Hepatocyte (in vitro differentiated cells): ENCODE results near the gene AGRP. TPM values are rescaled to one million over a fixed set of nuclear protein-coding genes. Genes with fewer than 3 reads are reported as not detected.

Source experiments
- DNase-seq: peaks from one replicate; pipeline ENCODE4 v3.0.0-alpha.2; 2016; ENCODE audit warnings: low spot score
- H2AFZ ChIP-seq: fragments of 200-600 bp; sonication (generic); 2 replicates; pipeline ENCODE4 v1.6.0; 2016; ENCODE audit warnings: antibody characterized with exemption, mild to moderate bottlenecking
- H3K27ac ChIP-seq: fragments of 200-600 bp; sonication (generic); 2 replicates; pipeline ENCODE4 v1.5.1; 2016; ENCODE audit warnings: mild to moderate bottlenecking
- H3K27me3 ChIP-seq: fragments of 200-600 bp; sonication (generic); 2 replicates; pipeline ENCODE4 v1.6.1; 2016
- H3K36me3 ChIP-seq: fragments of 200-600 bp; sonication (generic); replicated peaks from 2 replicates; pipeline ENCODE4 v1.5.1; 2016; ENCODE audit warnings: low read depth; ENCODE audit not compliant: insufficient read depth
- H3K4me1 ChIP-seq: fragments of 200-600 bp; sonication (generic); 2 replicates; pipeline ENCODE4 v1.5.1; 2016; ENCODE audit warnings: mild to moderate bottlenecking, moderate library complexity; ENCODE audit not compliant: insufficient read depth
- H3K4me2 ChIP-seq: fragments of 200-600 bp; sonication (generic); 2 replicates; pipeline ENCODE4 v1.6.0; 2016
- H3K4me3 ChIP-seq: fragments of 200-600 bp; sonication (generic); 2 replicates; pipeline ENCODE4 v1.5.1; 2016; ENCODE audit warnings: mild to moderate bottlenecking
- H3K79me2 ChIP-seq: fragments of 200-600 bp; sonication (generic); 2 replicates; pipeline ENCODE4 v1.6.0; 2017; ENCODE audit warnings: mild to moderate bottlenecking
- H3K9me2 ChIP-seq: fragments of 200-600 bp; sonication (generic); replicated peaks from 2 replicates; pipeline ENCODE4 v1.6.0; 2017; ENCODE audit warnings: mild to moderate bottlenecking; ENCODE audit not compliant: insufficient read depth
- H3K9me3 ChIP-seq: fragments of 200-600 bp; sonication (generic); 2 replicates; pipeline ENCODE4 v1.5.1; 2016; ENCODE audit warnings: low read depth, mild to moderate bottlenecking
- H4K20me1 ChIP-seq: fragments of 200-600 bp; sonication (generic); 2 replicates; pipeline ENCODE4 v1.6.0; 2016; ENCODE audit warnings: mild to moderate bottlenecking; ENCODE audit not compliant: insufficient read depth, poor library complexity, severe bottlenecking
- CTCF ChIP-seq: fragments of 200-600 bp; sonication (generic); IDR thresholded peaks from 2 replicates; pipeline ENCODE4 v1.5.1; 2016; ENCODE audit warnings: antibody characterized with exemption, mild to moderate bottlenecking; ENCODE audit not compliant: poor library complexity
- EZH2 ChIP-seq: fragments of 200-600 bp; sonication (generic); IDR thresholded peaks from 2 replicates; pipeline ENCODE4 v1.6.1; 2016; ENCODE audit warnings: antibody characterized with exemption, mild to moderate bottlenecking, borderline replicate concordance
- EZH2phosphoT487 ChIP-seq: fragments of 200-600 bp; sonication (generic); IDR thresholded peaks from one replicate; pipeline ENCODE4 v1.6.1; 2018; ENCODE audit warnings: antibody characterized with exemption, mild to moderate bottlenecking, low read depth, moderate library complexity; ENCODE audit not compliant: unreplicated experiment, severe bottlenecking
- WGBS: methylation state at CpG from one replicate; pipeline ENCODE4 v1.1.6; 2016; ENCODE audit warnings: low lambda C conversion rate; ENCODE audit errors: missing lambda C conversion rate; 5-methylcytosine and 5-hydroxymethylcytosine counted together
- polyA plus RNA-seq: library from polyadenylated mRNA; unstranded; fragments of >200 nt; fragmentation: Nextera tagmentation; extraction: Ambion mirVana; gene quantifications from 2 replicates; pipeline ENCODE4 v1.2.1, GENCODE V29; 2016
- total RNA-seq: library from RNA; depleted of rRNA; stranded (reverse); fragments of >200 nt; gene quantifications from 2 replicates; pipeline ENCODE4 v1.2.3, GENCODE V29; 2014

The AGRP gene
- total and polyA plus RNA-seq, 2 experiments from 2014 or later, result 0.93 to 1.9 TPM

- WGBS, result 96% methylated on average over 3 of the region's 3 CpGs
- Histone ChIP-seq H3K36me3 (no peaks in the 10 kb centered on the region), H3K4me1 (peaks cover 25% of the 10 kb centered on the region), H3K9me3 (no peaks in the 10 kb centered on the region), H4K20me1 (peaks cover 64% of the 10 kb centered on the region), H3K27me3 (no peaks in the 10 kb centered on the region), H3K4me3 (no peak overlapping the region), H3K27ac (no peak overlapping the region), H2AFZ (no peak overlapping the region), H3K9me2 (no peaks in the 10 kb centered on the region), H3K79me2 (peaks cover 23% of the 10 kb centered on the region), H3K4me2 (no peak overlapping the region)
- TF ChIP-seq EZH2 (no peak), CTCF (no peak), EZH2phosphoT487 (no peak)
- DNase-seq, result no peak
Measured at GRCh38 chr16:67449739-67450138, 33.6 kb downstream of the AGRP start.

GRCh38 chr16:67449336-67449735, 34.0 kb downstream of the AGRP start:
- no peak overlapping the region for H3K4me2 ChIP-seq
- H3K9me3 ChIP-seq, result no peaks in the 10 kb centered on the region
- H3K9me2 ChIP-seq, result no peaks in the 10 kb centered on the region
- H3K27me3 ChIP-seq, result no peaks in the 10 kb centered on the region
- H3K79me2 ChIP-seq, result peaks cover 20% of the 10 kb centered on the region
- WGBS, result 92% methylated on average over 2 of the region's 2 CpGs
- H3K4me1 ChIP-seq, result peaks cover 25% of the 10 kb centered on the region
- H3K36me3 ChIP-seq, result no peaks in the 10 kb centered on the region
- H3K4me3 ChIP-seq, result no peak overlapping the region
- H3K27ac ChIP-seq, result no peak overlapping the region
- H4K20me1 ChIP-seq, result peaks cover 62% of the 10 kb centered on the region
- H2AFZ ChIP-seq, result no peak overlapping the region
- TF ChIP-seq CTCF (no peak), EZH2 (no peak), EZH2phosphoT487 (no peak)
- DNase-seq, result no peak

GRCh38 chr16:67448580-67448979, 34.8 kb downstream of the AGRP start:
- no peak for TF ChIP-seq CTCF
- TF ChIP-seq EZH2, result no peak
- no peak for TF ChIP-seq EZH2phosphoT487
- Histone ChIP-seq H3K9me3 (no peaks in the 10 kb centered on the region), H3K9me2 (no peaks in the 10 kb centered on the region), H3K4me1 (peaks cover 25% of the 10 kb centered on the region), H3K79me2 (peaks cover 15% of the 10 kb centered on the region), H3K27ac (no peak overlapping the region), H3K4me3 (no peak overlapping the region), H2AFZ (no peak overlapping the region), H3K4me2 (no peak overlapping the region), H4K20me1 (peaks cover 62% of the 10 kb centered on the region), H3K36me3 (no peaks in the 10 kb centered on the region), H3K27me3 (no peaks in the 10 kb centered on the region)
- DNase-seq, result no peak
- 96% methylated on average over 5 of the region's 5 CpGs for WGBS

GRCh38 chr16:67447508-67448076, 35.8 kb downstream of the AGRP start:
- Histone ChIP-seq H3K27ac (no peak overlapping the region), H3K9me2 (no peaks in the 10 kb centered on the region), H3K4me1 (peaks cover 25% of the 10 kb centered on the region), H4K20me1 (peaks cover 65% of the 10 kb centered on the region), H3K4me2 (peak overlapping the region; percentile 33), H3K27me3 (no peaks in the 10 kb centered on the region), H3K36me3 (no peaks in the 10 kb centered on the region), H2AFZ (no peak overlapping the region), H3K79me2 (peaks cover 15% of the 10 kb centered on the region), H3K9me3 (no peaks in the 10 kb centered on the region), H3K4me3 (no peak overlapping the region)
- no peak for DNase-seq
- WGBS, result 86% methylated on average over 6 of the region's 6 CpGs
- no peak for TF ChIP-seq EZH2
- TF ChIP-seq EZH2phosphoT487, result no peak
- peak; percentile 26 for TF ChIP-seq CTCF
